ENCODE measurements around the gene PJA2.
"Not testable (repeated sequence)": the region's sequence is repeated elsewhere in the genome, so short reads cannot be mapped to it uniquely, and the experiment has no call there.

Gene PJA2

GRCh38 chr5:109451146-109451545 lies 41.4 kb upstream of the PJA2 start:
- Histone ChIP-seq H2AK5ac (ENCODE audit: low read length) (no peak overlapping the region), H3K79me2 (ENCODE audit: control insufficient read depth, insufficient read depth, low read length) (no peaks in the 10 kb centered on the region), H3K4me2 (ENCODE audit: low read length) (no peak overlapping the region), H3K79me1 (ENCODE audit: low read length) (no peaks in the 10 kb centered on the region), H4K8ac (ENCODE audit: low read depth, low read length) (no peak overlapping the region), H4K5ac (ENCODE audit: low read length) (no peak overlapping the region), H2BK5ac (ENCODE audit: low read length) (no peak overlapping the region), H2BK120ac (ENCODE audit: low read depth, low read length) (no peak overlapping the region), H3K27ac (ENCODE audit: low read depth, low read length) (no peak overlapping the region), H3K4ac (ENCODE audit: low read depth, low read length) (no peak overlapping the region), H3K4me3 (ENCODE audit: low read length) (no peak overlapping the region), H2BK15ac (replicated peaks; ENCODE audit: low read depth) (no peak overlapping the region), H3K27me3 (ENCODE audit: insufficient read depth, low read length, poor library complexity) (no peaks in the 10 kb centered on the region), H3K18ac (ENCODE audit: low read length) (no peak overlapping the region), H3K56ac (ENCODE audit: low read length) (no peak overlapping the region), H3K4me1 (ENCODE audit: control insufficient read depth, low read depth, low read length) (no peaks in the 10 kb centered on the region), H3K36me3 (ENCODE audit: control insufficient read depth, insufficient read depth, low read length) (no peaks in the 10 kb centered on the region), H3K9ac (ENCODE audit: low read length) (no peak overlapping the region), H3K23ac (ENCODE audit: low read length) (no peak overlapping the region)
- DNase-seq = no peak
- WGBS (ENCODE audit: extremely low coverage, insufficient coverage, low lambda C conversion rate) = no CpG with 5 or more reads among the region's 1 CpG

- H2BK5ac ChIP-seq (ENCODE audit: low read length) = no peak overlapping the region
- H3K79me1 ChIP-seq (ENCODE audit: low read length) = no peaks in the 10 kb centered on the region
- H3K79me2 ChIP-seq (ENCODE audit: control insufficient read depth, insufficient read depth, low read length) = no peaks in the 10 kb centered on the region
- H4K8ac ChIP-seq (ENCODE audit: low read depth, low read length) = no peak overlapping the region
- H3K4me1 ChIP-seq (ENCODE audit: control insufficient read depth, low read depth, low read length) = no peaks in the 10 kb centered on the region
- no peak overlapping the region for H3K4ac ChIP-seq (ENCODE audit: low read depth, low read length)
- DNase-seq = no peak
- no peak overlapping the region for H2BK120ac ChIP-seq (ENCODE audit: low read depth, low read length)
- no peak overlapping the region for H3K56ac ChIP-seq (ENCODE audit: low read length)
- H3K27ac ChIP-seq (ENCODE audit: low read depth, low read length) = no peak overlapping the region
- H3K18ac ChIP-seq (ENCODE audit: low read length) = no peak overlapping the region
- H3K4me2 ChIP-seq (ENCODE audit: low read length) = no peak overlapping the region
- no peak overlapping the region for H3K4me3 ChIP-seq (ENCODE audit: low read length)
- no CpG with 5 or more reads among the region's 12 CpGs for WGBS (ENCODE audit: extremely low coverage, insufficient coverage, low lambda C conversion rate)
- H3K9ac ChIP-seq (ENCODE audit: low read length) = no peak overlapping the region
- H3K23ac ChIP-seq (ENCODE audit: low read length) = no peak overlapping the region
- H4K5ac ChIP-seq (ENCODE audit: low read length) = no peak overlapping the region
- no peak overlapping the region for H2BK15ac ChIP-seq (replicated peaks; ENCODE audit: low read depth)
- H3K36me3 ChIP-seq (ENCODE audit: control insufficient read depth, insufficient read depth, low read length) = no peaks in the 10 kb centered on the region
- H2AK5ac ChIP-seq (ENCODE audit: low read length) = no peak overlapping the region
- H3K27me3 ChIP-seq (ENCODE audit: insufficient read depth, low read length, poor library complexity) = no peaks in the 10 kb centered on the region
Observed at GRCh38 chr5:109450129-109450877, 40.5 kb upstream of the PJA2 start.

- Histone ChIP-seq H3K23ac (ENCODE audit: low read length) (no peak overlapping the region), H3K9ac (ENCODE audit: low read length) (no peak overlapping the region), H3K56ac (ENCODE audit: low read length) (no peak overlapping the region), H3K27ac (ENCODE audit: low read depth, low read length) (no peak overlapping the region), H4K5ac (ENCODE audit: low read length) (no peak overlapping the region), H3K4me1 (ENCODE audit: control insufficient read depth, low read depth, low read length) (no peaks in the 10 kb centered on the region), H3K4me2 (ENCODE audit: low read length) (no peak overlapping the region), H2AK5ac (ENCODE audit: low read length) (no peak overlapping the region), H3K79me1 (ENCODE audit: low read length) (no peaks in the 10 kb centered on the region), H2BK5ac (ENCODE audit: low read length) (no peak overlapping the region), H4K8ac (ENCODE audit: low read depth, low read length) (no peak overlapping the region), H3K4ac (ENCODE audit: low read depth, low read length) (no peak overlapping the region), H3K27me3 (ENCODE audit: insufficient read depth, low read length, poor library complexity) (no peaks in the 10 kb centered on the region), H2BK120ac (ENCODE audit: low read depth, low read length) (no peak overlapping the region), H3K18ac (ENCODE audit: low read length) (no peak overlapping the region), H3K79me2 (ENCODE audit: control insufficient read depth, insufficient read depth, low read length) (no peaks in the 10 kb centered on the region), H3K4me3 (ENCODE audit: low read length) (no peak overlapping the region), H3K36me3 (ENCODE audit: control insufficient read depth, insufficient read depth, low read length) (no peaks in the 10 kb centered on the region), H2BK15ac (replicated peaks; ENCODE audit: low read depth) (no peak overlapping the region)
- WGBS (ENCODE audit: extremely low coverage, insufficient coverage, low lambda C conversion rate) = no CpG with 5 or more reads among the region's 4 CpGs
- no peak for DNase-seq
Observed at GRCh38 chr5:109448838-109449237, 39.1 kb upstream of the PJA2 start.

- Histone ChIP-seq H3K56ac (ENCODE audit: low read length) (no peak overlapping the region), H4K5ac (ENCODE audit: low read length) (no peak overlapping the region), H3K23ac (ENCODE audit: low read length) (no peak overlapping the region), H3K9ac (ENCODE audit: low read length) (no peak overlapping the region), H3K79me1 (ENCODE audit: low read length) (no peaks in the 10 kb centered on the region), H3K36me3 (ENCODE audit: control insufficient read depth, insufficient read depth, low read length) (no peaks in the 10 kb centered on the region), H2BK5ac (ENCODE audit: low read length) (no peak overlapping the region), H2BK120ac (ENCODE audit: low read depth, low read length) (no peak overlapping the region), H3K4me1 (ENCODE audit: control insufficient read depth, low read depth, low read length) (no peaks in the 10 kb centered on the region), H3K79me2 (ENCODE audit: control insufficient read depth, insufficient read depth, low read length) (no peaks in the 10 kb centered on the region), H2BK15ac (replicated peaks; ENCODE audit: low read depth) (no peak overlapping the region), H3K18ac (ENCODE audit: low read length) (no peak overlapping the region), H3K4me2 (ENCODE audit: low read length) (no peak overlapping the region), H2AK5ac (ENCODE audit: low read length) (no peak overlapping the region), H3K27ac (ENCODE audit: low read depth, low read length) (no peak overlapping the region), H3K27me3 (ENCODE audit: insufficient read depth, low read length, poor library complexity) (no peaks in the 10 kb centered on the region), H3K4me3 (ENCODE audit: low read length) (no peak overlapping the region), H4K8ac (ENCODE audit: low read depth, low read length) (no peak overlapping the region), H3K4ac (ENCODE audit: low read depth, low read length) (no peak overlapping the region)
- DNase-seq = no peak
- WGBS (ENCODE audit: extremely low coverage, insufficient coverage, low lambda C conversion rate) = no CpG with 5 or more reads among the region's 1 CpG
Observed at GRCh38 chr5:109439590-109439989, 29.8 kb upstream of the PJA2 start.

GRCh38 chr5:109426075-109426474 lies 16.3 kb upstream of the PJA2 start:
- no peak overlapping the region for H3K27ac ChIP-seq (ENCODE audit: low read depth, low read length)
- no peak overlapping the region for H2AK5ac ChIP-seq (ENCODE audit: low read length)
- DNase-seq = no peak
- H3K9ac ChIP-seq (ENCODE audit: low read length) = no peak overlapping the region
- H3K56ac ChIP-seq (ENCODE audit: low read length) = no peak overlapping the region
- no peaks in the 10 kb centered on the region for H3K79me1 ChIP-seq (ENCODE audit: low read length)
- H2BK5ac ChIP-seq (ENCODE audit: low read length) = no peak overlapping the region
- no peak overlapping the region for H3K4ac ChIP-seq (ENCODE audit: low read depth, low read length)
- H3K23ac ChIP-seq (ENCODE audit: low read length) = no peak overlapping the region
- H2BK120ac ChIP-seq (ENCODE audit: low read depth, low read length) = no peak overlapping the region
- H4K5ac ChIP-seq (ENCODE audit: low read length) = no peak overlapping the region
- H4K8ac ChIP-seq (ENCODE audit: low read depth, low read length) = no peak overlapping the region
- H3K4me3 ChIP-seq (ENCODE audit: low read length) = no peak overlapping the region
- no peaks in the 10 kb centered on the region for H3K36me3 ChIP-seq (ENCODE audit: control insufficient read depth, insufficient read depth, low read length)
- no peaks in the 10 kb centered on the region for H3K27me3 ChIP-seq (ENCODE audit: insufficient read depth, low read length, poor library complexity)
- no peaks in the 10 kb centered on the region for H3K4me1 ChIP-seq (ENCODE audit: control insufficient read depth, low read depth, low read length)
- H3K18ac ChIP-seq (ENCODE audit: low read length) = no peak overlapping the region
- no peak overlapping the region for H3K4me2 ChIP-seq (ENCODE audit: low read length)
- H3K79me2 ChIP-seq (ENCODE audit: control insufficient read depth, insufficient read depth, low read length) = no peaks in the 10 kb centered on the region
- H2BK15ac ChIP-seq (replicated peaks; ENCODE audit: low read depth) = no peak overlapping the region
- no CpG with 5 or more reads among the region's 3 CpGs for WGBS (ENCODE audit: extremely low coverage, insufficient coverage, low lambda C conversion rate)

GRCh38 chr5:109425521-109425920 lies 15.7 kb upstream of the PJA2 start:
- not testable (repeated sequence) for H3K79me2 ChIP-seq (ENCODE audit: control insufficient read depth, insufficient read depth, low read length); H3K9ac ChIP-seq (ENCODE audit: low read length); H3K79me1 ChIP-seq (ENCODE audit: low read length); H4K5ac ChIP-seq (ENCODE audit: low read length); H2BK120ac ChIP-seq (ENCODE audit: low read depth, low read length); H3K4me2 ChIP-seq (ENCODE audit: low read length); H3K27ac ChIP-seq (ENCODE audit: low read depth, low read length); H3K56ac ChIP-seq (ENCODE audit: low read length); DNase-seq; H2AK5ac ChIP-seq (ENCODE audit: low read length); H2BK15ac ChIP-seq (replicated peaks; ENCODE audit: low read depth); H3K27me3 ChIP-seq (ENCODE audit: insufficient read depth, low read length, poor library complexity); H3K4me3 ChIP-seq (ENCODE audit: low read length); H3K23ac ChIP-seq (ENCODE audit: low read length); H2BK5ac ChIP-seq (ENCODE audit: low read length); H3K18ac ChIP-seq (ENCODE audit: low read length); H4K8ac ChIP-seq (ENCODE audit: low read depth, low read length); H3K4me1 ChIP-seq (ENCODE audit: control insufficient read depth, low read depth, low read length); H3K4ac ChIP-seq (ENCODE audit: low read depth, low read length); H3K36me3 ChIP-seq (ENCODE audit: control insufficient read depth, insufficient read depth, low read length)
- no CpG with 5 or more reads among the region's 5 CpGs for WGBS (ENCODE audit: extremely low coverage, insufficient coverage, low lambda C conversion rate)
